ENCODE results near the gene NOSTRIN. TPM values are rescaled to one million over a fixed set of nuclear protein-coding genes. Genes with fewer than 3 reads are reported as not detected.

NOSTRIN gene, protein sequence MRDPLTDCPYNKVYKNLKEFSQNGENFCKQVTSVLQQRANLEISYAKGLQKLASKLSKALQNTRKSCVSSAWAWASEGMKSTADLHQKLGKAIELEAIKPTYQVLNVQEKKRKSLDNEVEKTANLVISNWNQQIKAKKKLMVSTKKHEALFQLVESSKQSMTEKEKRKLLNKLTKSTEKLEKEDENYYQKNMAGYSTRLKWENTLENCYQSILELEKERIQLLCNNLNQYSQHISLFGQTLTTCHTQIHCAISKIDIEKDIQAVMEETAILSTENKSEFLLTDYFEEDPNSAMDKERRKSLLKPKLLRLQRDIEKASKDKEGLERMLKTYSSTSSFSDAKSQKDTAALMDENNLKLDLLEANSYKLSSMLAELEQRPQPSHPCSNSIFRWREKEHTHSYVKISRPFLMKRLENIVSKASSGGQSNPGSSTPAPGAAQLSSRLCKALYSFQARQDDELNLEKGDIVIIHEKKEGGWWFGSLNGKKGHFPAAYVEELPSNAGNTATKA
- total RNA-seq (2022) (0.44 and 0.51 TPM in 2 replicates), Bru-seq, nascent RNA (percentile 29 among the genes with signal in this experiment), BruChase-seq, experiment 1, labeled RNA remaining after a 6-hour chase (percentile 34 among the genes with signal in this experiment), BruChase-seq, experiment 2, labeled RNA remaining after a 2-hour chase (percentile 38 among the genes with signal in this experiment)
- long read RNA-seq, result 0 reads

DNA sequence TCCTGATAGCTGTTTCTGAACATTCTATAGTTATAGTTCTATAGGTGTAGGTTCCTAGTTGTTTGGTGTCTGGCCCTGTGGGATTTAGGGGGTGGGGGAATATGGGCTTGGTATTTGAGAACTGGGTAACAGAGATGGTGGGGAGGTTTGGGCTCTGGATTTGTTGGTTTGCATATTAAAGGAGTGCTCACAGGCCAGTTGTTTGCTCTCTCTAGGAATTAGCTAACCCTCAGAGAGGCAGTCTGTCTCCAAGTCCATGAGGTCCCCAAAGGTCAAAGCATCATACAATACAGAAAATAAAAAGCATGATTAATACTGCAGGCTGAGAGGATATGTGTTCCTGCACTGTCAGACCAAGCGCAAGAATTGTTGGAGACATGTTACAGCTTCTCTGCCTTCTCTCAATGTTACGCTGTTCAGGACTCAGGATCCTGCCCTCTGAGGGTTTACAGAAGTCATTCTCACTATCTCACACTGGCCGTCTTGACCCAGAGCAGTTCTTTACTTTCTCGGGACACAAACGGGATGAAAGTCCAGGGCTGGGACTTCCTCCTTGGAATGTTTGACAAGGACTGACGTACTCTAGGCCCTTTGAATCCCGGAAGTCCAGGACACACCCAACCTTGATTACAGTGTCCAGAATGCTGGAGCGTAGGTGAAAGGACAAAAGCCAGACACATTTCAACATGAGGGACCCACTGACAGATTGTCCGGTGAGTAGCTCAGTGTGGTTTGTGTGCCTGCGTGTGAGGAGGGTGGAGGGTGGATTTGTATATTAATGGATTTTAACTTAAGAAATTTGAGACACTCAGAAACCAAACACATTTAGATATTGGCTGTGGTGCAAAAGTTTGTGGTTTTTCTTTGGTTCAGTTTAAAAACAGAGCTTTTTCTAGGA lies at the start of gene NOSTRIN:
NOSTRIN (plus strand) TSS at position 677 of the 898 bp plus-strand sequence; CDS start at position 687, 10 bp downstream.
- TF ChIP-seq, protein P1, sequence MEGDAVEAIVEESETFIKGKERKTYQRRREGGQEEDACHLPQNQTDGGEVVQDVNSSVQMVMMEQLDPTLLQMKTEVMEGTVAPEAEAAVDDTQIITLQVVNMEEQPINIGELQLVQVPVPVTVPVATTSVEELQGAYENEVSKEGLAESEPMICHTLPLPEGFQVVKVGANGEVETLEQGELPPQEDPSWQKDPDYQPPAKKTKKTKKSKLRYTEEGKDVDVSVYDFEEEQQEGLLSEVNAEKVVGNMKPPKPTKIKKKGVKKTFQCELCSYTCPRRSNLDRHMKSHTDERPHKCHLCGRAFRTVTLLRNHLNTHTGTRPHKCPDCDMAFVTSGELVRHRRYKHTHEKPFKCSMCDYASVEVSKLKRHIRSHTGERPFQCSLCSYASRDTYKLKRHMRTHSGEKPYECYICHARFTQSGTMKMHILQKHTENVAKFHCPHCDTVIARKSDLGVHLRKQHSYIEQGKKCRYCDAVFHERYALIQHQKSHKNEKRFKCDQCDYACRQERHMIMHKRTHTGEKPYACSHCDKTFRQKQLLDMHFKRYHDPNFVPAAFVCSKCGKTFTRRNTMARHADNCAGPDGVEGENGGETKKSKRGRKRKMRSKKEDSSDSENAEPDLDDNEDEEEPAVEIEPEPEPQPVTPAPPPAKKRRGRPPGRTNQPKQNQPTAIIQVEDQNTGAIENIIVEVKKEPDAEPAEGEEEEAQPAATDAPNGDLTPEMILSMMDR (IDR thresholded peaks at IDR 0.05; ENCODE audit: unreplicated experiment), result no peak
- H3K4me1 Mint-ChIP-seq (ENCODE audit: insufficient read depth, unreplicated experiment), result no peaks in the 10 kb centered on the region
- DNase-seq (ENCODE audit: unreplicated experiment), result peak; percentile 36
- ChIA-PET CTCF (interaction anchor here (0.7 kb wide), 2 partner anchors 103 to 452 kb away, joined by 3 read pairs; no protein-coding TSS in a partner anchor), POLR2A (interaction anchor here (0.6 to 0.9 kb wide), 3 partner anchors 9 to 865 kb away, joined by 3 read pairs; no protein-coding TSS in a partner anchor)
- H3K27me3 Mint-ChIP-seq (ENCODE audit: insufficient read depth, unreplicated experiment), result no peaks in the 10 kb centered on the region
- no peak within 1 kb of the TSS for H3K4me3 Mint-ChIP-seq (ENCODE audit: unreplicated experiment)
- H3K36me3 Mint-ChIP-seq (ENCODE audit: insufficient read depth, unreplicated experiment), result no peaks in the 10 kb centered on the region
- H3K27ac Mint-ChIP-seq (ENCODE audit: low read depth, unreplicated experiment), result no peak within 1 kb of the TSS
- no peaks in the 10 kb centered on the region for H3K9me3 Mint-ChIP-seq (ENCODE audit: unreplicated experiment)
- no TSS peak for BruUV-seq (replicated peaks)
- intact Hi-C loops (cut with micrococcal nuclease), result no loop called here

DNA sequence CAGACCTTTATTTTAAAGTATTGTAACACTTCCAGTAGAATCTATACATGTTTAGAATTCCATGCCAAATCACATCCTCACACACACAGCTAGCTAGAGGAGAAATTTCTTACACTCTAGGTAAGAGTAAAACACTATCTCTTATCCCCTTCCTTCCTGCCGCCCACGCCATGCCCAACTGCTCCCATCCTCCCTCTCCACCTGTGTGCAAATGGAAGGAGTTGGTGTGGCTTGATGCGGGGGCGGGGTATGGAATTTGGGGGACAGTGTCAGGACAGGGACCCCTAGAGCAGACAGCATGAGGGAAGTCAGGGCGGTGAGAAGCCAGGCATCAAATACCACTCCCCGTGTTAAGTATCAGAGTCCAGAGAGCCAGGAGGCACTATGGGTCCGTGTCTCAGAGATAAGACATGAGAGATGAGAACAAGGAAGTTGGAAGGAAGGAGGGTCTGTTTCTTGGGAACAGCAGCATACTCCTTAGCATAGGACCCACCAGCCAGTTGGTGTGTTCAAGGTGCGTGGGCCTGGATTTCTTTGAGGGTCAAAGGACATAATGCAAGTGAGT lies 48.6 kb upstream of the NOSTRIN start:
- DNase-seq (ENCODE audit: unreplicated experiment), result no peak
- Mint-ChIP-seq H3K9me3 (ENCODE audit: unreplicated experiment) (no peaks in the 10 kb centered on the region), H3K27me3 (ENCODE audit: insufficient read depth, unreplicated experiment) (no peaks in the 10 kb centered on the region), H3K36me3 (ENCODE audit: insufficient read depth, unreplicated experiment) (peaks cover 17% of the 10 kb centered on the region), H3K27ac (ENCODE audit: low read depth, unreplicated experiment) (no peak overlapping the region), H3K4me3 (ENCODE audit: unreplicated experiment) (no peak overlapping the region), H3K4me1 (ENCODE audit: insufficient read depth, unreplicated experiment) (no peaks in the 10 kb centered on the region)
- TF ChIP-seq, protein P1 (IDR thresholded peaks at IDR 0.05; ENCODE audit: unreplicated experiment), result no peak
- CTCF ChIA-PET, result interaction anchor here (0.8 to 7.0 kb wide), 3 partner anchors 13 to 408 kb away, joined by 3 to 66 read pairs (median 3); no protein-coding TSS in a partner anchor
- BruUV-seq (replicated peaks), result no TSS peak
- POLR2A ChIA-PET, result no interaction called here
- intact Hi-C loops (cut with micrococcal nuclease), result loop anchor here (10.0 kb wide), 1 partner anchor 619 kb away; no protein-coding TSS in a partner anchor

DNA sequence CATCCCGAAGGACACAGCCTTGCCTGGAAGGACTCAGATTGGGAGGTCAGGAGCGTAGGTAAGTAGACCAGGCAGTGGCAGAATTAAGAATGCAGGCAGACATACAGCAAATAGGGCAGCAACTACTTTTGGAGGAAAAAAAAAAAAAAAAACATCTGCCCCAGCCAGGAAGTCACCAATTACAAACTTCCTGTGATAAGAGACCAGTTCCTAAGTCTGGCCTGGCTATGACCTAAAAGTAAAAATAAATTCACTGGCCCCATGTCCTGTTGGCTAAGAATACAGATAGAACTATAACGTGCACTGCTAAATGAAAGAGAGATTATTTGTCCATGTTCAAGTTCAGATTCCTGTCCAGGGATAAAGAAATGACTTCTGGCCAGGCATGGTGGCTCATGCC lies 45.2 kb upstream of the NOSTRIN start:
- TF ChIP-seq, protein P1 (IDR thresholded peaks at IDR 0.05; ENCODE audit: unreplicated experiment), result no peak
- no peak overlapping the region for H3K27ac Mint-ChIP-seq (ENCODE audit: low read depth, unreplicated experiment)
- ChIA-PET CTCF (interaction anchor here (0.6 to 7.0 kb wide), 7 partner anchors 11 to 420 kb away, joined by 3 to 66 read pairs (median 3); no protein-coding TSS in a partner anchor), POLR2A (interaction anchor here (0.5 kb wide), 1 partner anchor 513 kb away, joined by 3 read pairs; no protein-coding TSS in a partner anchor)
- BruUV-seq (replicated peaks), result no TSS peak
- H3K4me3 Mint-ChIP-seq (ENCODE audit: unreplicated experiment), result no peak overlapping the region
- H3K36me3 Mint-ChIP-seq (ENCODE audit: insufficient read depth, unreplicated experiment), result peaks cover 17% of the 10 kb centered on the region
- no peak for DNase-seq (ENCODE audit: unreplicated experiment)
- no peaks in the 10 kb centered on the region for H3K9me3 Mint-ChIP-seq (ENCODE audit: unreplicated experiment)
- intact Hi-C loops (cut with micrococcal nuclease), result loop anchor here (10.0 kb wide), 1 partner anchor 622 kb away; no protein-coding TSS in a partner anchor
- no peaks in the 10 kb centered on the region for H3K4me1 Mint-ChIP-seq (ENCODE audit: insufficient read depth, unreplicated experiment)
- H3K27me3 Mint-ChIP-seq (ENCODE audit: insufficient read depth, unreplicated experiment), result no peaks in the 10 kb centered on the region
